Right renal cortex interstitium (tissue), 3 donors: Measurements from ENCODE around the gene IL17RC. TPM values are rescaled to one million over a fixed set of nuclear protein-coding genes. Genes with fewer than 3 reads are reported as not detected.
"Not testable (repeated sequence)": the region's sequence is repeated elsewhere in the genome, so short reads cannot be mapped to it uniquely, and the experiment has no call there.

Experiments used
- DNase-seq, 3 donors: peaks; one replicate each; pipeline ENCODE4 v3.0.0-alpha.2; 2013; ENCODE audit warnings: low read depth in 3 of 3, low spot score in 2 of 3
- polyA plus RNA-seq, 3 donors: library from polyadenylated mRNA; unstranded; fragments of 120-200 nt; gene quantifications; one replicate each; pipeline ENCODE4 v1.2.1, GENCODE V29; 2013; ENCODE audit not compliant: insufficient read length in 3 of 3

IL17RC gene
- polyA plus RNA-seq, 3 donors, result 30.7 to 35.9 (median 32.6) TPM

DNA sequence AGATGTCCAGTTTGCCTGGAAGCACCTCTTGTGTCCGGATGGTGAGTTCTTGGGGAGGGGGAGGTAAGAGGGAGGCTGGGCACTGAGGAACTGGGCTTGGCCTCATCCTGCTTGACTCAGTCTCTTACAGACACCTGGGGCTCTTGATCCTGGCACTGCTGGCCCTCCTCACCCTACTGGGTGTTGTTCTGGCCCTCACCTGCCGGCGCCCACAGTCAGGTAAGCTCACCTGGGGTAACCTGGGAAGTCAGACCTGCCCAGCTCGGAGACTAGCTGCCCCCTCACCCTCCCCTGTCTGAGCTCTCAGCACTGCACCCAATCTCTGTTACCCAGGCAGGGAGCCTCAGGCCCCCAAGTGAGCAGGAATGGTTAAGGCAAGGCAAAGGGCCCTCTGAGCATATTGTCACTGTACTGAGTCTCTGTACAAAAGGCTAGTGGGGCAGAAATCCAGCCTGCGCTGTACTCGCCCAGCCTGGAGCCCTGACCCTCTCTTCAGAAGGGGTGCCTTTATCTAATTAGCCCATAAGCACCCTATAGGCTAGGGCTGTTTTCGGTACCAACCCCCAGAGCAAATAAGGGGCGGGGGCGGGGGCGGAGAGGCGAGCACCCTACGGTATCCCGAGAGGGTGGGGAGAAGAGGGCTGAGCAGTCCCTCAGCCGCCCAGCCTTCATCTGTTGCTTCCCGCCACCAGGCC lies 2.2 kb upstream of the IL17RC start:
- DNase-seq, result no peak

DNA sequence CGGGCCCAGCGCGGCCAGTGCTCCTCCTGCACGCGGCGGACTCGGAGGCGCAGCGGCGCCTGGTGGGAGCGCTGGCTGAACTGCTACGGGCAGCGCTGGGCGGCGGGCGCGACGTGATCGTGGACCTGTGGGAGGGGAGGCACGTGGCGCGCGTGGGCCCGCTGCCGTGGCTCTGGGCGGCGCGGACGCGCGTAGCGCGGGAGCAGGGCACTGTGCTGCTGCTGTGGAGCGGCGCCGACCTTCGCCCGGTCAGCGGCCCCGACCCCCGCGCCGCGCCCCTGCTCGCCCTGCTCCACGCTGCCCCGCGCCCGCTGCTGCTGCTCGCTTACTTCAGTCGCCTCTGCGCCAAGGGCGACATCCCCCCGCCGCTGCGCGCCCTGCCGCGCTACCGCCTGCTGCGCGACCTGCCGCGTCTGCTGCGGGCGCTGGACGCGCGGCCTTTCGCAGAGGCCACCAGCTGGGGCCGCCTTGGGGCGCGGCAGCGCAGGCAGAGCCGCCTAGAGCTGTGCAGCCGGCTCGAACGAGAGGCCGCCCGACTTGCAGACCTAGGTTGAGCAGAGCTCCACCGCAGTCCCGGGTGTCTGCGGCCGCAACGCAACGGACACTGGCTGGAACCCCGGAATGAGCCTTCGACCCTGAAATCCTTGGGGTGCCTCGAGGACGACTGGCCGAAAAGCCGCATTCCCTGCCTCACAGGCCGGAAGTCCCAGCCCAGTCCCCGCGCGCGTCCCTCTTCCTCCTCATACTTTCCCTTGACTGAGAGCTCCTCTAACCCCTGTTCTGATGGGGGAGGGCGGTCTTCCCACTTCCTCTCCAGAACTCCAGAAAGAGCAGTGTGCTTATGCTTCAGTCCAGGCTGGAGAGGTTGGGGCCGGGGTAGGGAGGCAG lies 1.4 kb upstream of the IL17RC start:
- DNase-seq, result no peak

DNA sequence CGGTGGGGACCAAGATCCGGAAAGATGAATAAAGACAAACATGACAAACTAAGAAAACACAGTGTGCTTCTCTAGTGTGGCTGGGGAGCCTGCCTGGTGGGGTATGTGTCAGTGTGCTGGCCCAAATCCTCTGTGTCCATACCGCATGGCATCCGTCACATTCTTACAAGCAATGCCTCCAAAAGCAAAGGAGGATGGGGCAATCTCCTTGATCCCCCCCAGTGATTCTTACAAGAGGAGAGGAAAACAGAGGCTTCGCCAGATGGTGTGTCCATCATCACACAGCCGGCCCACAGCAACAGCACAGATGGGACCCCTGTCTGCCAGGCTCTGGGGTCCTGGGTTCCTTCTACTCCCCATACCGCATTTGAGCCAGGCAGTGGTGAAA lies 558 bp upstream of the IL17RC start:
- DNase-seq, result no peak

DNA sequence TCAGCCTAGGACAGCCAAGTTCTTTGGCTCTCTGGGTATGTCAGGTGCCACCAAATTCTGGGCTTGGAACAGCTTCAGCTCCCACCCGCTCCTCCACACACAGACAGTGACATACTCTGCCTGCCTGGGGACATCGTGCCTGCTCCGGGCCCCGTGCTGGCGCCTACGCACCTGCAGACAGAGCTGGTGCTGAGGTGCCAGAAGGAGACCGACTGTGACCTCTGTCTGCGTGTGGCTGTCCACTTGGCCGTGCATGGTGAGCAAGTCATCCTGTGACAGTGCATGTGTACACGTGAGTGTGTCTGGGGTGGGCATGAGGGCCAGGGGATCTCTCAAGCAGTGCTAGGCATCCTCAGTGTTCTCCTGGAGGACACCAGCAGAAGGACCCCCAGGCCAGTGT lies 922 bp downstream of the IL17RC start:
- no peak for DNase-seq

DNA sequence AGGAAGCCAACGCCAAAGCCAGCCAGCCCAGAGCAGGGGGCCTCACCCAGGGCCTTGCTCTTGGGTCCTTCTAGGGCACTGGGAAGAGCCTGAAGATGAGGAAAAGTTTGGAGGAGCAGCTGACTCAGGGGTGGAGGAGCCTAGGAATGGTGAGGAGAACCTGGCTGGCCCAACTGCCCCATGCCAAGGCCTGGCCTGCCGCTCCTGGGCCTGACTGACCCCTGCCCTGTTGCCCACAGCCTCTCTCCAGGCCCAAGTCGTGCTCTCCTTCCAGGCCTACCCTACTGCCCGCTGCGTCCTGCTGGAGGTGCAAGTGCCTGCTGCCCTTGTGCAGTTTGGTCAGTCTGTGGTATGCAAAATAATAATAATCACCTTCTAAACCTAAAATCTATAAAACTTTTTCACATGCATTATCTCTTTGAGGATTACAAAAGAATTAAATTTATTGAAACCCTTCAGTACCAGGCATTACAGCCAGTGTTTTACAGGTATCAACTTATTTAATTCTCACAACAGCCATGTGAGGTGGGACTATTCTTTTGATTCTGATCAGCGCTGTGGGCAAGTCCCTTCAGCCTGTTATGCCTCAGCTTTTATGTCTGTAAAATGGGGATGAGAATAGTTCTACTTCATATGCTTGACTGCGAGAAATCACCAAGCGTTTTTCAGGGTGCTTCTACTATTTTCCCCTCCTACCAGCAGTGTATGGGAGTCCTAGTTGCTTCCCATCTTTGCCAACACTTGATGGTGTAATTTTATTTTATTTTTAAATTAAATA lies 1.6 kb downstream of the IL17RC start:
- DNase-seq, result no peak

DNA sequence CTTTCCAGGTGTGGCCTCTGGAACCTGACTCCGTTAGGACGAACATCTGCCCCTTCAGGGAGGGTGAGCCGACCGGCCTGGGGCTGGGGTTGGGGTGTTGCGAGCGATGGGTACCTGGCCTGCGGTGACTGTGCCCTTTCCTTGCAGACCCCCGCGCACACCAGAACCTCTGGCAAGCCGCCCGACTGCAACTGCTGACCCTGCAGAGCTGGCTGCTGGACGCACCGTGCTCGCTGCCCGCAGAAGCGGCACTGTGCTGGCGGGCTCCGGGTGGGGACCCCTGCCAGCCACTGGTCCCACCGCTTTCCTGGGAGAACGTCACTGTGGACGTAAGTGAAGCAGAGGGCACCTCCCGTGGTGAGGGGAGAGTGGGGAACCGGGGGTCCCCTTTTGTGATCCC lies 11.3 kb downstream of the IL17RC start:
- DNase-seq, result no peak

DNA sequence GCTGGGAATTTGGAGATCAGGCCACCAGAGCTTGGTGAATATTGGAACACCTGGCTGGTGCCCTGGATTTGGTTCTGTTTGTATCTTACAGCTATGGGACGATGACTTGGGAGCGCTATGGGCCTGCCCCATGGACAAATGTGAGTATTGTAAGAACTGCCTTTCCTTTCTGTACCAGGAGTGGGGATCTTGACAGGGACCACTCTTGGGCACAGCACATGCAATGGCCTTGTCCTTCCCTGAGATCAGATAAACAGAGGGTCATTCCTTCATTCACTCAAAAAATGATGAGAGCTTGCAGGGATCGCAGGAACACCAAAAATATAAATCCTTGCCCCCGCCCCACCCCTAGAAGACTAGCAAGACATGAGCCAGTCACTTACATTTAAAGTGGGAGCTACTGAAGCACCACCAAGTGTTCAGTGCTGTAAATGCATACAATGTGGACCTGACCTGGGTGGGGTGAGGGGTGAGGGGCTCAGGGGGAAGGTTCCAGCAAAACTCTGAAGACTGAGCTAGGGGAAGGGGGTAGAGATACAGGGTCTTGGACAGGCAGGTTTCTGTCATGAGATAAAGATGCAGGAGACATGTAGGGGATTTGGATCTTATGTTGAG lies 14.0 kb downstream of the IL17RC start:
- DNase-seq, result no peak

DNA sequence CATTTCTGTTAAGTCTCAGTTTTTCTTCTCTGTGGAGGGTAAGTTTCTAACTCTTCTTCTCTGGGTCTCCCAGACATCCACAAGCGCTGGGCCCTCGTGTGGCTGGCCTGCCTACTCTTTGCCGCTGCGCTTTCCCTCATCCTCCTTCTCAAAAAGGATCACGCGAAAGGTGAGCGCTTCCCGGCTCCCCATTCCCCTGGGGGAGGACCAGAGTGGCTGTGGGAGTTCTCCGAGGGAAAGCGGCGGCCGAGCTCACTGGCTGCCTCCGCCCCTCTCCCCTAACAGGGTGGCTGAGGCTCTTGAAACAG lies 15.6 kb downstream of the IL17RC start:
- no peak for DNase-seq

DNA sequence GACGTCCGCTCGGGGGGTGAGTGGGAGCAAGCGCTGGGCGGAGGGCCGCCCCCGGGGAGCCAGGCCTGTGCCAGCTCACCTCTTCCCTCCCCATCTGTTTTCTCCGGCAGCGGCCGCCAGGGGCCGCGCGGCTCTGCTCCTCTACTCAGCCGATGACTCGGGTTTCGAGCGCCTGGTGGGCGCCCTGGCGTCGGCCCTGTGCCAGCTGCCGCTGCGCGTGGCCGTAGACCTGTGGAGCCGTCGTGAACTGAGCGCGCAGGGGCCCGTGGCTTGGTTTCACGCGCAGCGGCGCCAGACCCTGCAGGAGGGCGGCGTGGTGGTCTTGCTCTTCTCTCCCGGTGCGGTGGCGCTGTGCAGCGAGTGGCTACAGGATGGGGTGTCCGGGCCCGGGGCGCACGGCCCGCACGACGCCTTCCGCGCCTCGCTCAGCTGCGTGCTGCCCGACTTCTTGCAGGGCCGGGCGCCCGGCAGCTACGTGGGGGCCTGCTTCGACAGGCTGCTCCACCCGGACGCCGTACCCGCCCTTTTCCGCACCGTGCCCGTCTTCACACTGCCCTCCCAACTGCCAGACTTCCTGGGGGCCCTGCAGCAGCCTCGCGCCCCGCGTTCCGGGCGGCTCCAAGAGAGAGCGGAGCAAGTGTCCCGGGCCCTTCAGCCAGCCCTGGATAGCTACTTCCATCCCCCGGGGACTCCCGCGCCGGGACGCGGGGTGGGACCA lies 16.1 kb downstream of the IL17RC start:
- DNase-seq, result peak in 1 of 3 donors; percentile 63

DNA sequence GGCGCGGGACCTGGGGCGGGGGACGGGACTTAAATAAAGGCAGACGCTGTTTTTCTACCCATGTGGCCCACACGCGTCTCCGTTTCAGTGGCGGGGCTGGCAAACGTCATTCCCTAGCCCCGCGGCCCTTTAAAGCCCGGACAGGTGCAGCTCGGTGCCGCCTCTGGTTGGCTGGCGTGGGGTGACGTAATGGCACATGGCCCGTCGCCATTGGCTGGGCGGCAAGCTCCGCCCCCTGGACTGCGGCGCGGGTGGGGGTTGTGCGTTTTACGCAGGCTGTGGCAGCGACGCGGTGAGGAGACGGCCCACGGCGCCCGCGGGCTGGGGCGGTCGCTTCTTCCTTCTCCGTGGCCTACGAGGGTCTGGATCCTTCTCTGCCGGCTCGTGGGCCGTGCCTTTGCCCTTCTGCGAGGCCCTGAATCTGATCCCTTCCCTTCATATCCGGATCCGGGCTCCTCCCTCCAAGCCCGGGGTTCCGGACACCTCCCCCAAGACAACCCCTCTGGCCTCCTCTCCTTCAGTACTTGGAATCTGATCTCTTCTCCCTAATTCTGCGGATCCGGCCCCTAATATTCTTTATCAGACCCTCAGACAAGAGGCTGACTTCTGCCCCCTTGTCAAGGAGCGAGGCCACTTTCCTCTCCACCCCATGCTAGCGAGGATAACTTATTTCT lies 16.8 kb downstream of the IL17RC start, which contains the start of gene CRELD1:
Gene CRELD1, plus strand, starts transcription at position 274 of the 674 bp plus-strand sequence. CDS start 605 bp downstream, outside the sequence.
- DNase-seq, result peak in 1 of 3 donors; percentile 87

DNA sequence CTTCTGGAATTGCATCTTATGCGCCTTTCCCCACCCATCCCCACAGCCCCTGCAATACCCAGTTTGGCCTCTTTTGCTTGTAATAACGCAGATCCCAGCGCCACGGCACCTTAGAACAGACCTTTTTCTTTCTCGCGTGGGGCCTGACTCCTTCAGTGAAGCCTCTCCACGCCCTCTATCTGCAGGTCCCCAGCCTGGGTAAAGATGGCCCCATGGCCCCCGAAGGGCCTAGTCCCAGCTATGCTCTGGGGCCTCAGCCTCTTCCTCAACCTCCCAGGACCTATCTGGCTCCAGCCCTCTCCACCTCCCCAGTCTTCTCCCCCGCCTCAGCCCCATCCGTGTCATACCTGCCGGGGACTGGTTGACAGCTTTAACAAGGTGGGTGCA lies 17.3 kb downstream of the IL17RC start:
- DNase-seq, result no peak

DNA sequence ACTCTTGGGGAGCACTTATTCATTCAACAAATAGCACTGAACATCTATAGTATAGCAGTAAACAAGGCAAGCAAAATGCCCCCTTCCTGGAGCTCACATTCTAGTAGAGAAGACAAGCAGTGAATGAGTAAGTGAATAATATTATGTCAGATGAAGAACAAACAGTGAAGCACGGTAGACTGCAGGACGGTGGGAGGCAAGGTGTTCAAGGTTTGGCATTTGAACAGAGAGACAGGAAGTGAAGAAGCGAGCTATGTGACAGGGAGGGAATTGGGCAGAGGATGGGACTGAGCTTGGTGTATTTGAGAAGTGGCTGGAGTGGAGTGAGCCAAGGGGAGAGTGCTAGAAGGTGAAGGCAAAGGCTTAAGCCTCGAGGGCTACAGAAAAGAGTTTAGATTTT lies 18.1 kb downstream of the IL17RC start:
- DNase-seq, result no peak

DNA sequence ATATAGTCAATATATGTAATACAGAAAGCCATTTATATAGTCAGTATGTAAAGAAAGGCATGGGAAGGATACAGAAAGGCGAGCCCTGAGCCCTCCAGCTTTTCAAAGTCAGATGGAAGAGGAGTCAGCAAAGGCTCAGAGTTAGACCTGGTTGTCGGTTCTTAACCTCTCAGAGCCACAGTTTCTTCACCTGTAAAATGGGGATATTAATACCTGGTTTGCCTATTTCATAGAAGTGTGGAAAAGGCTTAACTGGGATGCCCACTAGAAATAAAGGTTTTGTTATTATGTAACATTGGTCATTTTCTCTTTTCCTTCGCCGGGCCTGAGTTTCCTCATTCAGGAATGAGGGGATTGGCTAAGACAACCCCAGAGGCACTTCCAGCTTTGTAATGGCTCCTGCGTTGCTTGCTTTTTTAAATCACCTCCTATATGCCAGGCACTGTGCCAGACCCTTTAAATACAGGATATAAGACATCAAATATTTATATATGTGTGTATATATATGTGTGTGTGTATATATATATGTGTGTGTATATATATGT lies 19.1 kb downstream of the IL17RC start:
- no peak for DNase-seq

DNA sequence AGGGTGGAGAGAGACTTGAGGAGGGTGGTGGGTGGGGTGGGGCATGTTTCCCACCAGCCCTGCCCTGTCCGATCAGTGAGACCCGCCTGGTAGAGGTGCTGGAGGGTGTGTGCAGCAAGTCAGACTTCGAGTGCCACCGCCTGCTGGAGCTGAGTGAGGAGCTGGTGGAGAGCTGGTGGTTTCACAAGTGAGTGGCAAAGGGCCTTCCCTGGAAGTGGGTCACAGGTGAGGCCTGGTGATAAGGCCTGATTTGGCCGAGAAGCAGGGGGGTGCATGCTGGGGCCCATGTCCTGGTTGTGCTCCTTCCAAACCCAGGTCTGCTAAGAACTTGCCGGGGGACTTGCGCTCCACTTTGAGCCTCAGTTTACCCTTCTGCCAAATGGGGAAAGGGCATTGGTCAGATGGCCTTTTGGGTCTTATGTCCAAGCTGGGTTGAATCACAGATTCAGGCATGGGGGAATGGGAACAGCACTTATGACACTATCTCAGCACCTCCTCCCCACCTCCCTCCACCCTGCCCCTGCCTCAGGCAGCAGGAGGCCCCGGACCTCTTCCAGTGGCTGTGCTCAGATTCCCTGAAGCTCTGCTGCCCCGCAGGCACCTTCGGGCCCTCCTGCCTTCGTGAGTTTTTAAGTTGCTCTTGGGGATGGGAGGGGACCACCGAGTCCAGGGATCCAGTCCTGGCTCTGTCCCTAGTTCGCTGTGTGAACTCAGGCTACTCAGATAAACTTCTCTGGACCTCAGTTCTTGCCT lies 20.8 kb downstream of the IL17RC start:
- no peak for DNase-seq

DNA sequence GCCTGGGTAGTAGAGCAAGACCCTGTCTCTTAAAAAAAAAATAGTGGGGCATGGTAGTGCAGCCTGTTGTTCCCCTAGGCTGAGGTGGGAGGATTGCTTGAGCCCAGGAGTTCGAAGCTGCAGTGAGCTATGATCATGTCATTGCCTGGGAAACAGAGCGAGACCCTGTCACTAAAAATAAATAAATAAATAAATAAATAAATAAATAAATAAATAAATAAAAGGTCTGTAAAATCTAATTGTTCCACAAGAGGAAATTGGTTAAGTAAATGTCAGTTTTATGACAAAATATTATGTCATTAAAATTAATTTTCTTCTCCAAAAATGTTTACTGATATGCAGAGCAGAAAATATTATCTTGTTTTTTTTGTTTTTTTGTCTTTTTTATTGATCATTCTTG lies 22.1 kb downstream of the IL17RC start:
- no peak for DNase-seq

DNA sequence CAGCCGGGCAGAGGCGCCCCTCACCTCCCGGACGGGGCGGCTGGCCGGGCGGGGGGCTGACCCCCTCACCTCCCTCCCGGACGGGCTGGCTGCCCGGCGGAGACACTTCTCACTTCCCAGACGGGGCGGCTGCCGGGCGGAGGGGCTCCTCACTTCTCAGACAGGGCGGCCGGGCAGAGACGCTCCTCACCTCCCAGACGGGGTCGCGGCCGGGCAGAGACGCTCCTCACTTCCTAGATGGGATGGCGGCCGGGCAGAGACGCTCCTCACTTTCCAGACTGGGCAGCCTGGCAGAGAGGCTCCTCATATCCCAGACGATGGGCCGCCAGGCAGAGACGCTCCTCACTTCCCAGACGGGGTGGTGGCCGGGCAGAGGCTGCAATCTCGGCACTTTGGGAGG lies 23.0 kb downstream of the IL17RC start:
- DNase-seq, result not testable (repeated sequence)

DNA sequence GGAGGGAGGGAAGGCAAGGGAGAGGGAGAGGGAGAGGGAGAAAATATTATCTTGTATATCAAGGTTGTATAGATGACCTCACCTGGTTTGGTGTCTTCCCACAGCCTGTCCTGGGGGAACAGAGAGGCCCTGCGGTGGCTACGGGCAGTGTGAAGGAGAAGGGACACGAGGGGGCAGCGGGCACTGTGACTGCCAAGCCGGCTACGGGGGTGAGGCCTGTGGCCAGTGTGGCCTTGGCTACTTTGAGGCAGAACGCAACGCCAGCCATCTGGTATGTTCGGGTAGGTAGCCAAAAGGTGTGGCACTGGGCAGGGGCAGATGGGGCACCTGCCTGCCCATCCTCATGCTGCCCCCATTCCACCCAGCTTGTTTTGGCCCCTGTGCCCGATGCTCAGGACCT lies 23.8 kb downstream of the IL17RC start:
- DNase-seq, result no peak

DNA sequence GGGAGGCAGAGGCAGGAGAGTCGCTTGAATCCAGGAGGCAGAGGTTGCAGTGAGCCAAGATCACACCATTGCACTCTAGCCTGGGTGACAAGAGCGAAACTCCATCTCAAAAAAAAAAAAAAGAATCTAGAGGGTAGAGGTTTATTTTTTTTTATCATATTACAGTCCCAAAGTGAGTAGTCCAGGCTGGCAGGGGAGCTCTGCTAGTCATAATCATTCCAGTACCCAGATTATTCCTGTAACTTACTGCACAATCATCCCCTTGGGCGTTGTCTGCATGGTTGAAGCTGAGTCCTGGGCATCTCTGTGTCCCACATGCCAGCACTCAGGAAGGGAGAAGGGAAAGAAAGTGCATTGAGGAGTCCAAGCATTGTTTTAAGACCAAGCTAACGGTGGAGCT lies 25.3 kb downstream of the IL17RC start:
- DNase-seq, result no peak
